ENCODE results near the gene AKAP6. TPM values are rescaled to one million over a fixed set of nuclear protein-coding genes. Genes with fewer than 3 reads are reported as not detected.
A peak's percentile ranks its signal among the peaks of the same experiment; 100 is the strongest.

AKAP6 gene
- total RNA-seq, 1 donor from 2014 or later, result 8.5 TPM

- DNase-seq (ENCODE audit: low spot score in 2 of 2, unreplicated experiment in 2 of 2), result peak in 1 of 2 experiments; percentile 59
- H3K4me3 Mint-ChIP-seq, result no peak overlapping the region
- H3K9me3 Mint-ChIP-seq, result peaks cover 6% of the 10 kb centered on the region
- H3K27me3 Mint-ChIP-seq (ENCODE audit: low read depth), result no peaks in the 10 kb centered on the region
- no peaks in the 10 kb centered on the region for H3K36me3 Mint-ChIP-seq
- TF ChIP-seq, protein P1, sequence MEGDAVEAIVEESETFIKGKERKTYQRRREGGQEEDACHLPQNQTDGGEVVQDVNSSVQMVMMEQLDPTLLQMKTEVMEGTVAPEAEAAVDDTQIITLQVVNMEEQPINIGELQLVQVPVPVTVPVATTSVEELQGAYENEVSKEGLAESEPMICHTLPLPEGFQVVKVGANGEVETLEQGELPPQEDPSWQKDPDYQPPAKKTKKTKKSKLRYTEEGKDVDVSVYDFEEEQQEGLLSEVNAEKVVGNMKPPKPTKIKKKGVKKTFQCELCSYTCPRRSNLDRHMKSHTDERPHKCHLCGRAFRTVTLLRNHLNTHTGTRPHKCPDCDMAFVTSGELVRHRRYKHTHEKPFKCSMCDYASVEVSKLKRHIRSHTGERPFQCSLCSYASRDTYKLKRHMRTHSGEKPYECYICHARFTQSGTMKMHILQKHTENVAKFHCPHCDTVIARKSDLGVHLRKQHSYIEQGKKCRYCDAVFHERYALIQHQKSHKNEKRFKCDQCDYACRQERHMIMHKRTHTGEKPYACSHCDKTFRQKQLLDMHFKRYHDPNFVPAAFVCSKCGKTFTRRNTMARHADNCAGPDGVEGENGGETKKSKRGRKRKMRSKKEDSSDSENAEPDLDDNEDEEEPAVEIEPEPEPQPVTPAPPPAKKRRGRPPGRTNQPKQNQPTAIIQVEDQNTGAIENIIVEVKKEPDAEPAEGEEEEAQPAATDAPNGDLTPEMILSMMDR (IDR thresholded peaks at IDR 0.05; ENCODE audit: unreplicated experiment), result peak; percentile 75
- H3K4me1 Mint-ChIP-seq, result peaks cover 17% of the 10 kb centered on the region
- no peak overlapping the region for H3K27ac Mint-ChIP-seq
Measured at GRCh38 chr14:32560209-32560857, 231.2 kb downstream of the AKAP6 start.

GRCh38 chr14:32561520-32561919 is 232.4 kb downstream of the AKAP6 start:
- no peaks in the 10 kb centered on the region for H3K27me3 Mint-ChIP-seq (ENCODE audit: low read depth)
- no peak overlapping the region for H3K4me3 Mint-ChIP-seq
- TF ChIP-seq, protein P1 (IDR thresholded peaks at IDR 0.05; ENCODE audit: unreplicated experiment), result no peak
- no peaks in the 10 kb centered on the region for H3K36me3 Mint-ChIP-seq
- peak overlapping the region; percentile 86 for H3K27ac Mint-ChIP-seq
- H3K9me3 Mint-ChIP-seq, result no peaks in the 10 kb centered on the region
- no peak for DNase-seq (ENCODE audit: low spot score in 2 of 2, unreplicated experiment in 2 of 2)
- peaks cover 26% of the 10 kb centered on the region for H3K4me1 Mint-ChIP-seq

- H3K4me3 Mint-ChIP-seq, result no peak overlapping the region
- no peaks in the 10 kb centered on the region for H3K36me3 Mint-ChIP-seq
- H3K9me3 Mint-ChIP-seq, result no peaks in the 10 kb centered on the region
- peak overlapping the region; percentile 74 for H3K27ac Mint-ChIP-seq
- DNase-seq (ENCODE audit: low spot score in 2 of 2, unreplicated experiment in 2 of 2), result no peak
- no peaks in the 10 kb centered on the region for H3K27me3 Mint-ChIP-seq (ENCODE audit: low read depth)
- H3K4me1 Mint-ChIP-seq, result peaks cover 39% of the 10 kb centered on the region
- TF ChIP-seq, protein P1 (IDR thresholded peaks at IDR 0.05; ENCODE audit: unreplicated experiment), result no peak
Measured at GRCh38 chr14:32564596-32564995, 235.5 kb downstream of the AKAP6 start.

DNA sequence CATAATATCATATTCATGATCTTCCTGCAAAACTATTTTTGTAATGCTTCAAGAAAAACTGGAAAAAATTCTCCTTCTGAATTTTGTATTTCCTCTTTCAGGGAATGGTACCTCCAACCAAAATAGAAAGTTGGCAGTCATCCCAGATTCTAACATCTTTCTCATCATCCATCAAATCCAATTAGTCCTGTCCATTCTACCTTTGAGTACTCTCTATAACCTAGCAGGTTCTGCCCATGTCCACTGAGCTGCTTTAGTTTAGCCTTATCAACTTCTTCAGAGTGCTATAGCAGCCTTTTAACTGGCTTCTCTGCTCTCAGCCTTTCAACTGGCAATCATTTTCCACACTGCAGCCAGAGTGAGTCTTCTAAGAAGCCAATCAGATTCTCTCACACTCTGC is 236.2 kb downstream of the AKAP6 start:
- no peak overlapping the region for H3K4me3 Mint-ChIP-seq
- TF ChIP-seq, protein P1 (IDR thresholded peaks at IDR 0.05; ENCODE audit: unreplicated experiment), result no peak
- peaks cover 39% of the 10 kb centered on the region for H3K4me1 Mint-ChIP-seq
- peak overlapping the region; percentile 74 for H3K27ac Mint-ChIP-seq
- no peaks in the 10 kb centered on the region for H3K36me3 Mint-ChIP-seq
- no peaks in the 10 kb centered on the region for H3K9me3 Mint-ChIP-seq
- DNase-seq (ENCODE audit: low spot score in 2 of 2, unreplicated experiment in 2 of 2), result no peak
- H3K27me3 Mint-ChIP-seq (ENCODE audit: low read depth), result no peaks in the 10 kb centered on the region

GRCh38 chr14:32567543-32568384 is 238.7 kb downstream of the AKAP6 start:
- H3K27ac Mint-ChIP-seq, result peak overlapping the region; percentile 76
- H3K27me3 Mint-ChIP-seq (ENCODE audit: low read depth), result no peaks in the 10 kb centered on the region
- H3K4me3 Mint-ChIP-seq, result no peak overlapping the region
- no peak for DNase-seq (ENCODE audit: low spot score in 2 of 2, unreplicated experiment in 2 of 2)
- H3K9me3 Mint-ChIP-seq, result no peaks in the 10 kb centered on the region
- TF ChIP-seq, protein P1 (IDR thresholded peaks at IDR 0.05; ENCODE audit: unreplicated experiment), result no peak
- peaks cover 40% of the 10 kb centered on the region for H3K4me1 Mint-ChIP-seq
- H3K36me3 Mint-ChIP-seq, result no peaks in the 10 kb centered on the region

Measured in mesothelial cell of epicardium (in vitro differentiated cells).